Skin of body (tissue), 2 donors: ENCODE data around the gene HAP1. TPM values are rescaled to one million over a fixed set of nuclear protein-coding genes. Genes with fewer than 3 reads are reported as not detected.
"Not testable (repeated sequence)": the region's sequence is repeated elsewhere in the genome, so short reads cannot be mapped to it uniquely, and the experiment has no call there.

Experiments
- DNase-seq: peaks from one replicate; lab custom pipeline; 2025; lab: John Stamatoyannopoulos, UW
- total RNA-seq: library from RNA; depleted of rRNA; stranded (reverse); fragments of >200 nt; gene quantifications from one replicate; pipeline ENCODE4 v1.2.3, GENCODE V29; 2014

HAP1 gene
- total RNA-seq, 1 donor from 2014 or later = 0.49 TPM

- DNase-seq = no peak
Observed at GRCh38 chr17:41690497-41690896, 43.9 kb downstream of the HAP1 start.

GRCh38 chr17:41689497-41690299, 44.7 kb downstream of the HAP1 start:
- peak; percentile 59 for DNase-seq

GRCh38 chr17:41688641-41689496, 45.6 kb downstream of the HAP1 start, which contains the start of gene EIF1:
Gene EIF1, plus strand, starts transcription at chr17:41688885. Its CDS starts 154 bp downstream, at chr17:41689039.
- peak; percentile 100 for DNase-seq

- DNase-seq = peak; percentile 61
Observed at GRCh38 chr17:41687828-41688640, 46.4 kb downstream of the HAP1 start.

GRCh38 chr17:41686281-41686680, 48.2 kb downstream of the HAP1 start:
- no peak for DNase-seq

- DNase-seq = not testable (repeated sequence)
Observed at GRCh38 chr17:41685753-41686152, 48.7 kb downstream of the HAP1 start.

- DNase-seq = no peak
Observed at GRCh38 chr17:41684035-41684434, 50.4 kb downstream of the HAP1 start.

GRCh38 chr17:41683441-41684007, 50.9 kb downstream of the HAP1 start:
- DNase-seq = no peak

- DNase-seq = no peak
Observed at GRCh38 chr17:41682631-41683030, 51.8 kb downstream of the HAP1 start.

GRCh38 chr17:41681776-41682175, 52.7 kb downstream of the HAP1 start:
- DNase-seq = no peak

GRCh38 chr17:41680426-41681040, 53.9 kb downstream of the HAP1 start:
- no peak for DNase-seq

- DNase-seq = no peak
Observed at GRCh38 chr17:41679740-41680425, 54.6 kb downstream of the HAP1 start.

- DNase-seq = no peak
Observed at GRCh38 chr17:41678907-41679739, 55.3 kb downstream of the HAP1 start.

- DNase-seq = no peak
Observed at GRCh38 chr17:41678411-41678906, 56.0 kb downstream of the HAP1 start.

- no peak for DNase-seq
Observed at GRCh38 chr17:41676058-41676419, 58.4 kb downstream of the HAP1 start.

- DNase-seq = not testable (repeated sequence)
Observed at GRCh38 chr17:41675157-41676057, 59.0 kb downstream of the HAP1 start.
